ENCODE data around the gene ERMN. TPM values are rescaled to one million over a fixed set of nuclear protein-coding genes. Genes with fewer than 3 reads are reported as not detected.

The ERMN gene
- total RNA-seq, 4 donors from 2014 or later: 0.38 to 5.0 (median 0.55) TPM

GRCh38 chr2:157307021-157307420, 18.6 kb downstream of the ERMN start:
- Histone ChIP-seq H3K4me3 (no peak overlapping the region), H3K27ac (no peak overlapping the region), H3K27me3 (no peaks in the 10 kb centered on the region), H3K36me3 (no peaks in the 10 kb centered on the region), H3K4me1 (no peaks in the 10 kb centered on the region), H3K9me3 (no peaks in the 10 kb centered on the region)
- no peak for TF ChIP-seq POLR2A (IDR thresholded peaks at IDR 0.05)
- peak in 3 of 6 experiments; percentile 5 to 14 (median 8) for TF ChIP-seq CTCF (IDR thresholded peaks at IDR 0.05)
- no peak for DNase-seq

- Histone ChIP-seq H3K9me3 (no peaks in the 10 kb centered on the region), H3K4me1 (no peaks in the 10 kb centered on the region), H3K36me3 (no peaks in the 10 kb centered on the region), H3K27ac (no peak overlapping the region), H3K27me3 (no peaks in the 10 kb centered on the region), H3K4me3 (no peak overlapping the region)
- TF ChIP-seq POLR2A (IDR thresholded peaks at IDR 0.05) (no peak), CTCF (IDR thresholded peaks at IDR 0.05) (no peak)
- no peak for DNase-seq
Measured at GRCh38 chr2:157305723-157306110, 19.9 kb downstream of the ERMN start.

GRCh38 chr2:157304811-157305722, 20.6 kb downstream of the ERMN start:
- H3K27me3 ChIP-seq: no peaks in the 10 kb centered on the region
- no peaks in the 10 kb centered on the region for H3K36me3 ChIP-seq
- no peaks in the 10 kb centered on the region for H3K9me3 ChIP-seq
- TF ChIP-seq CTCF (IDR thresholded peaks at IDR 0.05): no peak
- no peak for TF ChIP-seq POLR2A (IDR thresholded peaks at IDR 0.05)
- H3K4me3 ChIP-seq: no peak overlapping the region
- no peak for DNase-seq
- H3K4me1 ChIP-seq: no peaks in the 10 kb centered on the region
- H3K27ac ChIP-seq: no peak overlapping the region

- H3K4me3 ChIP-seq: no peak overlapping the region
- no peaks in the 10 kb centered on the region for H3K9me3 ChIP-seq
- no peaks in the 10 kb centered on the region for H3K4me1 ChIP-seq
- no peaks in the 10 kb centered on the region for H3K36me3 ChIP-seq
- TF ChIP-seq POLR2A (IDR thresholded peaks at IDR 0.05): no peak
- no peak for TF ChIP-seq CTCF (IDR thresholded peaks at IDR 0.05)
- no peak for DNase-seq
- no peaks in the 10 kb centered on the region for H3K27me3 ChIP-seq
- H3K27ac ChIP-seq: no peak overlapping the region
Measured at GRCh38 chr2:157303612-157304011, 22.0 kb downstream of the ERMN start.

GRCh38 chr2:157302492-157303099, 23.0 kb downstream of the ERMN start:
- no peak overlapping the region for H3K27ac ChIP-seq
- TF ChIP-seq CTCF (IDR thresholded peaks at IDR 0.05) (peak; percentile 59 to 81 (median 72)), POLR2A (IDR thresholded peaks at IDR 0.05) (no peak)
- no peak for DNase-seq
- H3K27me3 ChIP-seq: no peaks in the 10 kb centered on the region
- H3K36me3 ChIP-seq: no peaks in the 10 kb centered on the region
- no peaks in the 10 kb centered on the region for H3K4me1 ChIP-seq
- H3K9me3 ChIP-seq: no peaks in the 10 kb centered on the region
- H3K4me3 ChIP-seq: no peak overlapping the region

Data from Peyer's patch (tissue), 4 donors.